Colonic mucosa (tissue), 4 donors: Measurements from ENCODE around the gene LRRC8C. TPM values are rescaled to one million over a fixed set of nuclear protein-coding genes. Genes with fewer than 3 reads are reported as not detected.

ENCODE experiments used
- DNase-seq: peaks from one replicate; pipeline ENCODE4 v3.0.0-alpha.2; 2020
- H3K27ac ChIP-seq: fragments of 200-600 bp; one replicate; pipeline ENCODE4 v1.8.0; 2021
- H3K27me3 ChIP-seq: fragments of 200-600 bp; one replicate; pipeline ENCODE4 v1.8.0; 2021
- H3K36me3 ChIP-seq: fragments of 200-600 bp; one replicate; pipeline ENCODE4 v1.8.0; 2021
- H3K4me1 ChIP-seq: fragments of 200-600 bp; one replicate; pipeline ENCODE4 v1.8.0; 2021; ENCODE audit warnings: mild to moderate bottlenecking
- H3K4me3 ChIP-seq: fragments of 200-600 bp; one replicate; pipeline ENCODE4 v1.8.0; 2021
- H3K9ac ChIP-seq, 2 donors: one replicate each; pipeline ENCODE4 v1.7.0; 2013; ENCODE audit warnings: control low read depth in 2 of 2, low read depth in 2 of 2, low read length in 2 of 2
- H3K9me3 ChIP-seq: fragments of 200-600 bp; one replicate; pipeline ENCODE4 v1.8.0; 2021
- CTCF ChIP-seq: fragments of 200-600 bp; IDR thresholded peaks from one replicate; pipeline ENCODE4 v1.8.0; 2022; ENCODE audit warnings: antibody characterized with exemption, mild to moderate bottlenecking
- intact Hi-C: fragments of 100-400 bp; cut with DNase I; formaldehyde crosslinking; loops from one replicate; pipeline ENCODE4 v1.14.1; 2022
- total RNA-seq, 2 donors: library from RNA; stranded (reverse); fragmentation: NEBNext Ultra II Directional in 1 of 2; extraction: Animal tissue kit (Norgen Biotek cat#: 25700) in 1 of 2; gene quantifications; one replicate each; pipeline ENCODE4 v1.2.1, GENCODE V29; 2021
- donor health status: healthy.
- donor health status: DM: no; HTN: no; CAD: no.
- donor health status: DM: no; HTN: no; CAD: no.

LRRC8C gene
- total RNA-seq, 2 donors from 2014 or later, result 1.2 to 3.3 TPM

DNA sequence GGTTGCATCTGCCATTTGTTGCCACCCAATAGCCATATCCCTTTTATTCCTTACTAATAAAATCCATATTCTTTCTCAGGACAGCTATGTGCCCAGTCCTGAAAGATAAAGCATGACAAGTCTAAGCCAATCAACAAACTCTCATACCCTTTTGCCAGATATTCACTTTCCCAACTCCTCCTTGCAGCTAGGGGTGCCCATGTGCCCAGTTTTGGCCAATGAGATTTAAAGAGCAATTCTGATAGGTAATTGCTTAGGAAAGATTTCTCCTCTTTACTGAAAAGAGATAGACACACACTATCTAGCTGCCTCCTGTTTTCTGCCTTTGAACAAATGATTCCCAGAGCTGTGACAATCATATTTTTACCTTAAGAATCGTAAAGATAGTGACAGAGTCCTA lies 132.9 kb downstream of the LRRC8C start:
- H3K27me3 ChIP-seq, result no peaks in the 10 kb centered on the region
- H3K27ac ChIP-seq, result no peak overlapping the region
- no peaks in the 10 kb centered on the region for H3K9me3 ChIP-seq
- DNase-seq, result no peak
- no peak for TF ChIP-seq CTCF
- H3K4me3 ChIP-seq, result no peak overlapping the region
- no peaks in the 10 kb centered on the region for H3K4me1 ChIP-seq
- no peak overlapping the region for H3K9ac ChIP-seq
- intact Hi-C loops, result loop anchor here (10.0 kb wide), 2 partner anchors 171 to 241 kb away; partner anchors contain the start of gene LRRC8B
- H3K36me3 ChIP-seq, result no peaks in the 10 kb centered on the region

- Histone ChIP-seq H3K27me3 (no peaks in the 10 kb centered on the region), H3K4me1 (no peaks in the 10 kb centered on the region), H3K9ac (no peak overlapping the region), H3K27ac (no peak overlapping the region), H3K36me3 (no peaks in the 10 kb centered on the region), H3K4me3 (no peak overlapping the region), H3K9me3 (no peaks in the 10 kb centered on the region)
- no peak for DNase-seq
- TF ChIP-seq CTCF, result no peak
- intact Hi-C loops, result loop anchor here (10.0 kb wide), 2 partner anchors 173 to 243 kb away; partner anchors contain the start of gene LRRC8B
These were observed 134.7 kb downstream of the LRRC8C start for GRCh38 chr1:89767618-89768017.

Other genes with a start within 250 kb of the LRRC8C start
- gene LRRC8B, start 108.3 kb upstream of the LRRC8C start, total RNA-seq, result 10 to 100 TPM; 14.4 to 15.0 TPM
- gene LRRC8D, start 187.9 kb downstream of the LRRC8C start, total RNA-seq, result 10 to 100 TPM; 35.8 to 42.7 TPM